ENCODE measurements around the gene MLF2.

GRCh38 chr12:6788972-6789924 lies 36.3 kb upstream of the MLF2 start, which contains the start of gene CD4:
- TF ChIP-seq, protein P1, sequence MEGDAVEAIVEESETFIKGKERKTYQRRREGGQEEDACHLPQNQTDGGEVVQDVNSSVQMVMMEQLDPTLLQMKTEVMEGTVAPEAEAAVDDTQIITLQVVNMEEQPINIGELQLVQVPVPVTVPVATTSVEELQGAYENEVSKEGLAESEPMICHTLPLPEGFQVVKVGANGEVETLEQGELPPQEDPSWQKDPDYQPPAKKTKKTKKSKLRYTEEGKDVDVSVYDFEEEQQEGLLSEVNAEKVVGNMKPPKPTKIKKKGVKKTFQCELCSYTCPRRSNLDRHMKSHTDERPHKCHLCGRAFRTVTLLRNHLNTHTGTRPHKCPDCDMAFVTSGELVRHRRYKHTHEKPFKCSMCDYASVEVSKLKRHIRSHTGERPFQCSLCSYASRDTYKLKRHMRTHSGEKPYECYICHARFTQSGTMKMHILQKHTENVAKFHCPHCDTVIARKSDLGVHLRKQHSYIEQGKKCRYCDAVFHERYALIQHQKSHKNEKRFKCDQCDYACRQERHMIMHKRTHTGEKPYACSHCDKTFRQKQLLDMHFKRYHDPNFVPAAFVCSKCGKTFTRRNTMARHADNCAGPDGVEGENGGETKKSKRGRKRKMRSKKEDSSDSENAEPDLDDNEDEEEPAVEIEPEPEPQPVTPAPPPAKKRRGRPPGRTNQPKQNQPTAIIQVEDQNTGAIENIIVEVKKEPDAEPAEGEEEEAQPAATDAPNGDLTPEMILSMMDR (IDR thresholded peaks at IDR 0.05) = no peak
- TF ChIP-seq POLR2A (IDR thresholded peaks at IDR 0.05) = peak; percentile 22 to 31

All from adrenal gland (tissue), 5 donors.